Thyroid gland (tissue), 4 donors: ENCODE measurements around the gene SPTLC2. TPM values are rescaled to one million over a fixed set of nuclear protein-coding genes. Genes with fewer than 3 reads are reported as not detected.
"Not testable (repeated sequence)": the region's sequence is repeated elsewhere in the genome, so short reads cannot be mapped to it uniquely, and the experiment has no call there.

ENCODE experiments used
- DNase-seq, 2 donors: peaks; one replicate each; pipeline ENCODE4 v3.0.0-alpha.2; 2019
- H3K27ac ChIP-seq, 3 donors: fragments of 200-600 bp; sonication (generic); 1 replicate in 2 of 3; 2 replicates in 1 of 3; pipeline ENCODE4 v1.5.1; 2016 to 2019; ENCODE audit warnings: mild to moderate bottlenecking in 1 of 3, moderate library complexity in 1 of 3
- H3K27me3 ChIP-seq: fragments of 200-600 bp; sonication (generic); one replicate; pipeline ENCODE4 v1.5.1; 2019
- H3K36me3 ChIP-seq, 2 donors: fragments of 200-600 bp; sonication (generic); one replicate each; pipeline ENCODE4 v1.5.1; 2016 to 2019
- H3K4me1 ChIP-seq, 2 donors: fragments of 200-600 bp; sonication (generic); one replicate each; pipeline ENCODE4 v1.5.1; 2017 to 2019
- H3K4me3 ChIP-seq, 3 donors: fragments of 200-600 bp; sonication (generic); replicated peaks in 1 of 3; 1 replicate in 2 of 3; 2 replicates in 1 of 3; pipeline ENCODE4 v1.5.1; 2016; ENCODE audit warnings: mild to moderate bottlenecking in 1 of 3
- H3K9me3 ChIP-seq: fragments of 200-600 bp; sonication (generic); one replicate; pipeline ENCODE4 v1.5.1; 2017
- CTCF ChIP-seq, 6 experiments: fragments of 200-600 bp in 3 of 6; fragments of 450-650 bp in 3 of 6; sonication (generic) in 3 of 6; IDR thresholded peaks; one replicate each; pipeline ENCODE4 v1.5.1; 2016 to 2019; ENCODE audit warnings: antibody characterized with exemption in 6 of 6, mild to moderate bottlenecking in 2 of 6, inconsistent platforms in 1 of 6, moderate library complexity in 1 of 6
- POLR2A ChIP-seq, 2 donors: fragments of 450-650 bp; IDR thresholded peaks; one replicate each; pipeline ENCODE4 v1.6.1; 2017; ENCODE audit warnings: antibody characterized with exemption in 2 of 2, mild to moderate bottlenecking in 2 of 2, moderate library complexity in 1 of 2
- WGBS, 2 donors: methylation state at CpG; one replicate each; pipeline ENCODE4 v1.1.5; 2017; 5-methylcytosine and 5-hydroxymethylcytosine counted together
- intact Hi-C: fragments of 100-400 bp; cut with DNase I; formaldehyde crosslinking; loops from one replicate; pipeline ENCODE4 v1.15.1; 2023
- total RNA-seq, 4 donors: library from RNA; depleted of rRNA; stranded (reverse); fragments of >200 nt; gene quantifications; one replicate each; pipeline ENCODE4 v1.2.3, GENCODE V29; 2016

The SPTLC2 gene
- total RNA-seq, 4 donors from 2014 or later: 25.6 to 32.2 (median 29.0) TPM

- H3K27me3 ChIP-seq: no peaks in the 10 kb centered on the region
- TF ChIP-seq POLR2A (IDR thresholded peaks at IDR 0.05) (no peak), CTCF (IDR thresholded peaks at IDR 0.05) (no peak)
Measured at GRCh38 chr14:77531071-77531470, 85.4 kb downstream of the SPTLC2 start.

GRCh38 chr14:77529963-77530362 lies 86.5 kb downstream of the SPTLC2 start:
- TF ChIP-seq POLR2A (IDR thresholded peaks at IDR 0.05): no peak
- TF ChIP-seq CTCF (IDR thresholded peaks at IDR 0.05): no peak
- no peak for DNase-seq
- H3K36me3 ChIP-seq: no peaks in the 10 kb centered on the region
- intact Hi-C loops: no loop called here
- no peaks in the 10 kb centered on the region for H3K27me3 ChIP-seq
- H3K4me3 ChIP-seq: no peak overlapping the region
- no peaks in the 10 kb centered on the region for H3K9me3 ChIP-seq
- no peaks in the 10 kb centered on the region for H3K4me1 ChIP-seq
- no peak overlapping the region for H3K27ac ChIP-seq

More at GRCh38 chr14:77531071-77531470, 85.4 kb downstream of the SPTLC2 start:
- H3K4me1 ChIP-seq: no peaks in the 10 kb centered on the region
- H3K4me3 ChIP-seq: no peak overlapping the region
- intact Hi-C loops: no loop called here
- no peak for DNase-seq
- H3K9me3 ChIP-seq: no peaks in the 10 kb centered on the region
- no peak overlapping the region for H3K27ac ChIP-seq
- no peaks in the 10 kb centered on the region for H3K36me3 ChIP-seq

GRCh38 chr14:77529213-77529612 lies 87.2 kb downstream of the SPTLC2 start:
- DNase-seq: no peak
- no peak overlapping the region for H3K27ac ChIP-seq
- 85 to 87% methylated on average over 2 of the region's 2 CpGs for WGBS, 2 donors
- H3K4me1 ChIP-seq: no peaks in the 10 kb centered on the region
- TF ChIP-seq CTCF (IDR thresholded peaks at IDR 0.05) (no peak), POLR2A (IDR thresholded peaks at IDR 0.05) (no peak)
- H3K9me3 ChIP-seq: no peaks in the 10 kb centered on the region
- H3K36me3 ChIP-seq: no peaks in the 10 kb centered on the region
- intact Hi-C loops: no loop called here
- H3K27me3 ChIP-seq: no peaks in the 10 kb centered on the region
- H3K4me3 ChIP-seq: no peak overlapping the region

- H3K4me3 ChIP-seq, H3K36me3 ChIP-seq, intact Hi-C loops, H3K27me3 ChIP-seq, H3K4me1 ChIP-seq, H3K27ac ChIP-seq, H3K9me3 ChIP-seq, DNase-seq: not testable (repeated sequence)
- 80 to 90% methylated on average over 5 of the region's 5 CpGs for WGBS, 2 donors
Measured at GRCh38 chr14:77528701-77529100, 87.7 kb downstream of the SPTLC2 start.

- intact Hi-C loops: no loop called here
- WGBS, 2 donors: 83 to 84% methylated on average over 1 of the region's 1 CpG
- peaks cover 0 to under 1% of the 10 kb centered on the region in 2 donors for H3K36me3 ChIP-seq
- no peak overlapping the region for H3K4me3 ChIP-seq
- no peak for TF ChIP-seq CTCF (IDR thresholded peaks at IDR 0.05)
- no peak for TF ChIP-seq POLR2A (IDR thresholded peaks at IDR 0.05)
- no peaks in the 10 kb centered on the region for H3K27me3 ChIP-seq
- DNase-seq: no peak
- no peaks in the 10 kb centered on the region for H3K4me1 ChIP-seq
- no peak overlapping the region for H3K27ac ChIP-seq
- no peaks in the 10 kb centered on the region for H3K9me3 ChIP-seq
Measured at GRCh38 chr14:77526266-77526665, 90.2 kb downstream of the SPTLC2 start.

GRCh38 chr14:77524536-77524935 lies 91.9 kb downstream of the SPTLC2 start:
- TF ChIP-seq POLR2A (IDR thresholded peaks at IDR 0.05): no peak
- no peak for TF ChIP-seq CTCF (IDR thresholded peaks at IDR 0.05)
- intact Hi-C loops: no loop called here
- WGBS, 2 donors: 79 to 80% methylated on average over 6 of the region's 6 CpGs

More at GRCh38 chr14:77524536-77524935, 91.9 kb downstream of the SPTLC2 start:
- Histone ChIP-seq H3K27ac (no peak overlapping the region), H3K36me3 (peaks cover 0 to 11% of the 10 kb centered on the region in 2 donors), H3K9me3 (no peaks in the 10 kb centered on the region), H3K27me3 (no peaks in the 10 kb centered on the region), H3K4me1 (no peaks in the 10 kb centered on the region), H3K4me3 (no peak overlapping the region)
- DNase-seq: no peak
